Measurements from ENCODE around the gene IL4.
"Not testable (repeated sequence)": the region's sequence is repeated elsewhere in the genome, so short reads cannot be mapped to it uniquely, and the experiment has no call there.

The IL4 gene

DNA sequence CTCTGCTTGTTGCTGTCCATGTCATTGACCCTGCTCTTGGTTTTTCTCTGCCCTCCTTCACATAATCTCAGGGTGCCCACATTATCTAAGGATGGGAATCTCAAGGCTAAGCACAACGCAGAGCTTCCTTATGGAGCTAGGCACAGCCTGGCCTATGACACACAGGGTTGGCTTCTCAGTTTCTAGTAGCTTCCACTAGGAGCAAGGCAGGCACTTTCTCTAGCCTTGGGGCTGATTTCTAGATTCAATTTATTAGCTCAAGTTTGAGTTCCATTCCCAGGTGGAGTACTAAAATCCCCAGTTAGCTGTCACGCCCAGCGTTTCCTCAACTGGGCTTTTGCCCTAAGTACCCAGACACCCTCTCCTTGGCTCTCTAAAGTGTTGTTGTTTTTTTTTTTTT lies 12.4 kb downstream of the IL4 start:
- TF ChIP-seq, protein P1, sequence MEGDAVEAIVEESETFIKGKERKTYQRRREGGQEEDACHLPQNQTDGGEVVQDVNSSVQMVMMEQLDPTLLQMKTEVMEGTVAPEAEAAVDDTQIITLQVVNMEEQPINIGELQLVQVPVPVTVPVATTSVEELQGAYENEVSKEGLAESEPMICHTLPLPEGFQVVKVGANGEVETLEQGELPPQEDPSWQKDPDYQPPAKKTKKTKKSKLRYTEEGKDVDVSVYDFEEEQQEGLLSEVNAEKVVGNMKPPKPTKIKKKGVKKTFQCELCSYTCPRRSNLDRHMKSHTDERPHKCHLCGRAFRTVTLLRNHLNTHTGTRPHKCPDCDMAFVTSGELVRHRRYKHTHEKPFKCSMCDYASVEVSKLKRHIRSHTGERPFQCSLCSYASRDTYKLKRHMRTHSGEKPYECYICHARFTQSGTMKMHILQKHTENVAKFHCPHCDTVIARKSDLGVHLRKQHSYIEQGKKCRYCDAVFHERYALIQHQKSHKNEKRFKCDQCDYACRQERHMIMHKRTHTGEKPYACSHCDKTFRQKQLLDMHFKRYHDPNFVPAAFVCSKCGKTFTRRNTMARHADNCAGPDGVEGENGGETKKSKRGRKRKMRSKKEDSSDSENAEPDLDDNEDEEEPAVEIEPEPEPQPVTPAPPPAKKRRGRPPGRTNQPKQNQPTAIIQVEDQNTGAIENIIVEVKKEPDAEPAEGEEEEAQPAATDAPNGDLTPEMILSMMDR (IDR thresholded peaks at IDR 0.05; ENCODE audit: insufficient read depth, low read length, missing control alignments): no peak
- POLR2A ChIA-PET: no interaction called here
- no peak overlapping the region for H3K4me3 ChIP-seq (ENCODE audit: low read depth, low read length)
- CTCF ChIA-PET: interaction anchor here (1.6 kb wide), 1 partner anchor 9 kb away, joined by 8 read pairs; no protein-coding TSS in a partner anchor
- no peak for DNase-seq (ENCODE audit: low read depth, low spot score)

DNA sequence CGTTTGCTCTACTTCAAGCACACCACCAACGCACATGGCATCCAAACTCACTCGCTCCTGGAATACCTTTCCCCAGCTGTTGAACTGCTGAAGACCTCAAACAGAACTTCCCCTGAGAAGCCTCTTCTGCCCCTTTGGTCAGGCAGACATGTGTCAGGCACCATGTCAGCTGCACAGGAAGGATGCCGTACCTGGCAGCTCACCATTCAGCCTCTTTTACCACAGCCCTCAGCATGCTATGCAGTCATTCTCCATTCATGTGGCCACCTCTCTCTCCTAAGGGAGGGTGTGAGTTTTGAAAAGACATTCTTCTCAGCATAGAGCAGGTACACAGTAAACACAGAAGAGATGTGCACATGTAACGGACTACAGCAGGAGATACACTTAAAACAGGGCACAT lies 14.2 kb downstream of the IL4 start:
- H3K4me3 ChIP-seq (ENCODE audit: low read depth, low read length): no peak overlapping the region
- no peak for DNase-seq (ENCODE audit: low read depth, low spot score)
- TF ChIP-seq, protein P1 (IDR thresholded peaks at IDR 0.05; ENCODE audit: insufficient read depth, low read length, missing control alignments): no peak
- CTCF ChIA-PET: interaction anchor here (1.1 kb wide), 1 partner anchor 16 kb away, joined by 3 read pairs; no protein-coding TSS in a partner anchor
- POLR2A ChIA-PET: no interaction called here

DNA sequence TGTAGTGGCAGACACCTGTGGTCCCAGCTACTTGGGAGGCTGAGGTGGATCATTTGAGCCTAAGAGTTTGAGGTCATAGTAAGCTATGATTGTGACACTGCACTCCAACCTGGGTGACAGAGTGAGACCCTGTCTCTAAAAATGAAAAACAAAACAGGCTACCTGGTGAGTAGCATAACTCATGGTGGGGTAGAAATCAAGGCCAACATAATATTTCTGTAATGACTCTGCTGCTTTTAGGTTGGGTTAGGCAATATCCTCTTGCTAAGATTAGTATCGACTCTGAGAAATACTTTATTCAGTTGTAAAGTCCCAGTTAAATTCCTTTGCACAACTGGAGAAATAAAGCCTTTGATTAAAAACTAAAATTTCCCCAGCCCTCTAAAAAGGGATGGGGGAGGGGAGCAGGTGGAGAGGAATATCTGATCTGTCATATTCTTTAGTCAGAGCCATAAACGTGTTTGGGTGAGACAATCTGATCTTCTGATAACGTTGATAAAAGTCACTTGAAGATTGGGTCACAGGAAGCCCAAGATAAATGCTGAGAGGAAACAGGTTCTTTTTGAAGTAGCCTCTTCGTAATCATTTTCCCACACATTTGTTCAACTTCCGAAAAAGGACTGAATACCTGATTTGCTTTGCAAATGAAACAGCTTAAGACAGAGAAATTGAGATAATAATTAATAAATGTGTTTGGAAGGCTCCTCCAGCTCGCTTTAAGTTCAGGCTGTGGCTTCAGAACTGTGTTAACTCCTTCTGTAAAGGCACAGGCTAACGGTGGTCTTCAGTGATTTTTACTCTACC lies 14.9 kb downstream of the IL4 start:
- DNase-seq (ENCODE audit: low read depth, low spot score): no peak

DNA sequence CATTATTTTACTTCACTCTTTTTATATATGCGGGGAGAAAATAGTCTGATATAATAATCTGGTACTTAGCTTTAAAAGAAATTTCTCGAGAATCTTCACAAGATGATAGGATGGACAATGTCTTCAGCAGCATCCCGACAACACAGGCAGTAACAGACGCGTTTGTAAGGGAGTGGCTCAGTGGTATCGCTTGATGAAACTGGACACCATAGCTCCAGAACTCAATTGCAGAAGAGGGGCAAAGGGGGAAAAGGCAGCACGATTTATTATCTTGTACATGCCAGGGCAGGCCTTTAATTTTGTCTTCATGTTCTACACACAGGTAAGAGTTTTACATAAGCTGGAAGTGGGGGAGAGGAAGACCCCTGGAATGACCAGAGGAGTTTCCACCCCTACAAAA lies 15.7 kb downstream of the IL4 start:
- ChIA-PET POLR2A (no interaction called here), CTCF (interaction anchor here (1.2 to 1.7 kb wide), 5 partner anchors 10 to 304 kb away, joined by 4 to 6 read pairs (median 5); no protein-coding TSS in a partner anchor)
- H3K4me3 ChIP-seq (ENCODE audit: low read depth, low read length): no peak overlapping the region
- TF ChIP-seq, protein P1 (IDR thresholded peaks at IDR 0.05; ENCODE audit: insufficient read depth, low read length, missing control alignments): no peak
- no peak for DNase-seq (ENCODE audit: low read depth, low spot score)

More for the DNA sequence above, 14.9 kb downstream of the IL4 start:
- POLR2A ChIA-PET: no interaction called here
- no peak overlapping the region for H3K4me3 ChIP-seq (ENCODE audit: low read depth, low read length)
- CTCF ChIA-PET: interaction anchor here (1.1 to 1.5 kb wide), 4 partner anchors 12 to 132 kb away, joined by 3 to 6 read pairs (median 4); no protein-coding TSS in a partner anchor
- TF ChIP-seq, protein P1 (IDR thresholded peaks at IDR 0.05; ENCODE audit: insufficient read depth, low read length, missing control alignments): no peak

DNA sequence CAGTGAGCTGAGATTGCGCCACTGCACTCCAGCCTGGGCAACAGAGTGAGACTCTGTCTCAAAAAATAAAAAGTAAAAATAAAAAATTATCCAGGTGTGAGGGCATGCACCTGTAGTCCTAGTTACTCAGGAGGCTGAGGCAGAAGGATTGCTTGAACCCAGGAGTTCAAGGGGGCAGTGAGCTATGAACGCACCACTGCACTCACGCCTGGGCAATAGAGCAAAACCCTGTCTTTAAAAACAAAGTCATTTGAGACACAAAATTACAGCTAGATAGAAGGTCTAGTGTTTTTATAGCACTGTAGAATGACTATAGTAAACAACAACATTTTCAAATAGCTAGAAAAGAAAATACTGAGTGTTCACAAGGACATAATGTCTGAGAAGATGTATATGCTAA lies 16.4 kb downstream of the IL4 start:
- CTCF ChIA-PET: interaction anchor here (1.2 to 1.7 kb wide), 5 partner anchors 11 to 304 kb away, joined by 4 to 6 read pairs (median 5); no protein-coding TSS in a partner anchor
- TF ChIP-seq, protein P1 (IDR thresholded peaks at IDR 0.05; ENCODE audit: insufficient read depth, low read length, missing control alignments): no peak

DNA sequence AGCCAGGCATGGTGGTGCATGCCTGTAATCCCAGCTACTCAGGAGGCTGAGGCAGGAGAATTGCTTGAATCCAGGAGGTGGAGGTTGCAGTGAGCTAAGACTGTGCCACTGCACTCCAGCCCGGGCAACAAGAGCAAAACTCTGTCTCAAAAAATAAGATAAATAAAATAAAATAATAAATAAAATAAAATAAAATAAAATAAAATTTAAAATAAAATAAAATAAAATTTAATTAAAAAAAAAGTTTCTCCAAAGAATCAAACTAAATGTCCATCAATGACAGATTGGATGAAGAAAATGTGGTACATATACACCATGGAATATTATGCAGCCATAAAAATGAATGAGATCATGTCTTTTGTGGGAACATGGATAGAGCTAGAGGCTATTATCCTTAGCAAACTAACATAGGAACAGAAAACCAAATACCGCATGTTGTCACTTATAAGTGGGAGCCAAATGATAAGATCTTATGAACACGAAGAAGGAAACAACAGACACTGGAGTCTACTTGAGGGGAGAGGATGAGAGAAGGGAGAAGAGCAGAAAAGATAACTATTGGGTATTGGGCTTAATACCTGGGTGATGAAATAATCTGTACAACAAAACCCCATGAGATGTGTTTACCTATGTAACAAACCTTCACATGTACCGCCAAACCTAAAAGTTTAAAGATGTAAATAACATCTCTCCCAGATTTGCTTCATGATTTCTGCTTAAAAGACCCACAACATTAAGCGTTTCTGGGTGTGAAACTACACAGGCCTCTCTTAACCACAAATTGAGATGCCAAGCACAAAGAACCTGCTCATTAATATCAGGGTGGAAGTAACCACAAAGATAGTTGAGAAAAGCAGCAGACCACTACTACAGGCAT lies 18.2 kb downstream of the IL4 start:
- H3K4me3 ChIP-seq (ENCODE audit: low read depth, low read length); POLR2A ChIA-PET; DNase-seq (ENCODE audit: low read depth, low spot score): not testable (repeated sequence)
- CTCF ChIA-PET: interaction anchor here (0.7 kb wide), 1 partner anchor 10 kb away, joined by 3 read pairs; no protein-coding TSS in a partner anchor

More for the DNA sequence above, 16.4 kb downstream of the IL4 start:
- no peak overlapping the region for H3K4me3 ChIP-seq (ENCODE audit: low read depth, low read length)
- POLR2A ChIA-PET: no interaction called here
- no peak for DNase-seq (ENCODE audit: low read depth, low spot score)
